ENCODE data around the gene MYO7A.

The MYO7A gene

DNA sequence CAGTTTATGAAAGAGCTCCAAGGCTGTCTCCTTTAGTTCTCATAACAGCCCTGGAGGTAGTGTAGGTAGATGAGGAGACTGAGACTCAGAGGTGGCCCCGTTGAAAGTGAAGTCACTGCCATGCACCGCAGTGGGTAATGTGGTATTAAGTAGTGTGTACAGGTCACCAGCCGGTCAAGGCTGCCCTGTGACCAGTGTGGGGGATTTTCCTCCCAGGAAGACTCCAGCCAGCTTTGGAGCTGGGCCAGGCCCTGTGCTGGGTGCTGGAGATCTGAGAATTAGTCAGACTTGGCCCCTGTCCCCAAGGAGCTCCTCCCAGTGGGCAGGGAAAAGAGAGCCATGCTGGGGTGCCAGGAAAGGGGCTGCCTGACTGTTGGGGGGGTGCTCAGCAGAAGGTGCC, 20.1 kb upstream of the MYO7A start:
- TF ChIP-seq, protein P1, sequence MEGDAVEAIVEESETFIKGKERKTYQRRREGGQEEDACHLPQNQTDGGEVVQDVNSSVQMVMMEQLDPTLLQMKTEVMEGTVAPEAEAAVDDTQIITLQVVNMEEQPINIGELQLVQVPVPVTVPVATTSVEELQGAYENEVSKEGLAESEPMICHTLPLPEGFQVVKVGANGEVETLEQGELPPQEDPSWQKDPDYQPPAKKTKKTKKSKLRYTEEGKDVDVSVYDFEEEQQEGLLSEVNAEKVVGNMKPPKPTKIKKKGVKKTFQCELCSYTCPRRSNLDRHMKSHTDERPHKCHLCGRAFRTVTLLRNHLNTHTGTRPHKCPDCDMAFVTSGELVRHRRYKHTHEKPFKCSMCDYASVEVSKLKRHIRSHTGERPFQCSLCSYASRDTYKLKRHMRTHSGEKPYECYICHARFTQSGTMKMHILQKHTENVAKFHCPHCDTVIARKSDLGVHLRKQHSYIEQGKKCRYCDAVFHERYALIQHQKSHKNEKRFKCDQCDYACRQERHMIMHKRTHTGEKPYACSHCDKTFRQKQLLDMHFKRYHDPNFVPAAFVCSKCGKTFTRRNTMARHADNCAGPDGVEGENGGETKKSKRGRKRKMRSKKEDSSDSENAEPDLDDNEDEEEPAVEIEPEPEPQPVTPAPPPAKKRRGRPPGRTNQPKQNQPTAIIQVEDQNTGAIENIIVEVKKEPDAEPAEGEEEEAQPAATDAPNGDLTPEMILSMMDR (IDR thresholded peaks at IDR 0.05; ENCODE audit: insufficient read depth, low read depth, low read length, missing control alignments), result no peak
- no peak overlapping the region for H3K4me3 ChIP-seq (ENCODE audit: low read length)
- DNase-seq (ENCODE audit: low read depth), result peak; percentile 34

DNA sequence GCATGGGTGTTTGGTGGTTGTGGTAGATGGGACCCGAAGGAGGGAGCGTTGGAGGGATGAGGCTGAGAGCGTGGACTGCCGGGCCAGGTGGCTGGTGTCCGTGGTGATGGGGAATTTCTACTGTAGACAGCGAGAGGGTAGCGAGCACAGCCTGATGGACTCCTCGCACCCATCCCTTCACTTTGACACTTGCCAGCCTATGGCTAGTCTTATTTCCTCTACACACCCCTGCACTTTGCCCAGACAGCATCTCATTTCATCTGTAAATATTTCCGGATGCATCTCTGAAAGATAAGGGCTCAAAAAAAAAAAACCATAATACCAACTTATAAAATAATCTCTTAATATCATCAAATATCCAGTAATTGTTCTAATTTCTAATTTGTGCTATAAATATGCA, 19.6 kb upstream of the MYO7A start:
- DNase-seq (ENCODE audit: low read depth), result no peak
- TF ChIP-seq, protein P1 (IDR thresholded peaks at IDR 0.05; ENCODE audit: insufficient read depth, low read depth, low read length, missing control alignments), result no peak
- no peak overlapping the region for H3K4me3 ChIP-seq (ENCODE audit: low read length)

DNA sequence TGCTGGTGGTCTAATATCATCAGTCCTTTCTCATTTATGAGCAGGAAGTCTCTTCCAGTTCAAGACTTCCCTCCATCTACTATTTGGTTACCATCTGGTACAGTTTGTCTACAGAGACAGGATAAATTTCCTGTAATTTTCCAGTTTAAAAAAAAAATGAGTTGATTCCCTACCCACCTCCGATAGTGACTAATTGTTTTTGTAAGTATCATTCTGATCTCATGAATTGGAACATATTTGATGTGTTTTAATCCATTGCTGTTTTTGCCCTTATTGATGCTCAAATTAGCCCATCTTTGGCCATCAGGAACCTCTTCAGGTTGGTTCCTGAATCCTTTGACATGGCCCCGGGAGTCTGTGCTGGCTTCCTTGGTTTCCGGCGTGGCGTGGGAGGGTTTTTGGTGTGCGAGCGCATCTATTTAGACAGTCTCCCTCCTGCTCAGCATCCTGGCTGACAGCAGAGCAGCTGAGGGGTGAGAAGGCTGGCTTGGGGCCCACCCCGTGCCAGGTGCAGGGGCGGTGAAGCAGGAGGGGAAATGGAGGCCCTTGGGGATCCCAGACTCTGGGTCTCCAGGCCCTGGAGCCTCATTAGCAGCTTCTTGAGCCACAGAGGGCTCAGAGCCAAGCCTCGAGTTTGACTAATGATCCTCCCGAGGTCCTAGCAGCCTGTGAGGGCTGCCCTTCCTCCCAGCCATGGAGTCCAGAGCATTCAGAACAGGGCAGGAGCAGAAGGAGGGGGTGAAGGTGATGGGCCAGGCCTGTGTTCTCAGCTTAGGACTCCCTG, 18.6 kb upstream of the MYO7A start:
- H3K4me3 ChIP-seq (ENCODE audit: low read length), result no peak overlapping the region
- TF ChIP-seq, protein P1 (IDR thresholded peaks at IDR 0.05; ENCODE audit: insufficient read depth, low read depth, low read length, missing control alignments), result no peak
- no peak for DNase-seq (ENCODE audit: low read depth)

DNA sequence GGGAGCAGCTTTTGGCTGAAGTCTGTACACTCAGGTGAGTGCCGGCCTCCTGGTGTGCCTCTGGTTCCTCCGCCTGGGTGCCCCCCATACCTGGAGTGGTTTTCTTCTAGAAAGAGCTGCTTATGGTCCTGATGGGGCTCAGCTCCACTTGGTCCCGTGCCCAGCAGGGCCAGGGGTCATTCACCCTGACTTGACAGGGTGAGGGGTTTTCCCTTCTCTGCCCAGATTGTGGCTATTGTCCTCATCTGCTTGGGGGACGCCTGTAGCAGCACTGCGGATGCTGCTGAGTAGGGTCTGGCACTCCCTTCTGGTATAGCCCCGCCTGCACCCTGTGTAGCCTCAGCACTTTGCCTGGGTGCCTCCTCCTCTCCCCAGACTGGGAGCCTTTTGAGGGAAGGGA, 17.2 kb upstream of the MYO7A start:
- H3K4me3 ChIP-seq (ENCODE audit: low read length), result no peak overlapping the region
- TF ChIP-seq, protein P1 (IDR thresholded peaks at IDR 0.05; ENCODE audit: insufficient read depth, low read depth, low read length, missing control alignments), result no peak
- DNase-seq (ENCODE audit: low read depth), result no peak

DNA sequence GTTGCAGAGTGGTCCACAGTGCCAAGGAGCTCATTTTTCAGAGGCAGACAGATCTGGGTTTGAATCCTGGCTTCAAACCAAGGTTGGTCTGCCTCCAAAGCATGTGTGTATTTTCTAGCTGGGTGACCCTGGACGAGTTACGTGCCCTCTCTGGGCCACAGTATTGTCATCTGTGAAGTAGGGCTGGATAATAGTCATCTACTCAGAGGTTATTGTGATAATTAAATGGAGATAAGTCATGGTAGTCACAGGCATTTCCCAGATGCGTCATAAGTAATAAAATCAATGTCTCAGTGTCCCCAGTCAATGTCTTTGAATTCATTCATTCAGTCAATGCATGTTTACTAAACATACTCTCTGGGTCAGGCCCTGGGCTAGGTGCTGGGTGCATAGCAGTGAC, 16.8 kb upstream of the MYO7A start:
- no peak overlapping the region for H3K4me3 ChIP-seq (ENCODE audit: low read length)
- TF ChIP-seq, protein P1 (IDR thresholded peaks at IDR 0.05; ENCODE audit: insufficient read depth, low read depth, low read length, missing control alignments), result no peak
- no peak for DNase-seq (ENCODE audit: low read depth)

DNA sequence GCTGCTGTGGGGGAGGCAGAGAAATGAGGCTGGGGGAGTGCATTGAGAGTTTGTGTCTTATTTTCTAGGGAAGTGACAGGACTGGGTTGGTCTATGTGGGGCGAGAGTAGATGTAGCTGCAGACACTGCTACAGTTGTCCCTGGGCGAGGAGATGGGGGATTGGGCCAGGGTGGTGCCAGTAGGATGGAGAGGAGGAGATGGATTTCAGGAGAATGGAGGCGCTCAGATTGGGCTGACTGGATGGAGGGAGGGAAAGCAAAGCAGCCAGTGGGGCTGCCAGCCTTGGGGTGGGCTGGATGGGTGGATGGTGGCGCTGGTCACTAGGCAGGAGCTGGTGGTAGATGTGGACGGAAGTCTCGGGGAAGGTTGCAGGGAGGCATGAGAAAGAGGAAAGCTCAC, 16.1 kb upstream of the MYO7A start:
- no peak for DNase-seq (ENCODE audit: low read depth)
- no peak overlapping the region for H3K4me3 ChIP-seq (ENCODE audit: low read length)
- TF ChIP-seq, protein P1 (IDR thresholded peaks at IDR 0.05; ENCODE audit: insufficient read depth, low read depth, low read length, missing control alignments), result no peak

All from epithelial cell of esophagus (primary cell).